Testis (tissue), 2 donors: ENCODE measurements around the gene HDAC9.

Experiments
- CTCF ChIP-seq, 3 experiments: fragments of 450-650 bp in 2 of 3; fragments of 200-600 bp in 1 of 3; sonication (generic) in 1 of 3; IDR thresholded peaks; one replicate each; pipeline ENCODE4 v1.5.1; 2016 to 2019; ENCODE audit warnings: antibody characterized with exemption in 3 of 3, mild to moderate bottlenecking in 2 of 3, moderate library complexity in 1 of 3
- POLR2A ChIP-seq: fragments of 450-650 bp; IDR thresholded peaks from one replicate; pipeline ENCODE4 v1.6.1; 2017; ENCODE audit warnings: antibody characterized with exemption, mild to moderate bottlenecking, moderate library complexity

GRCh38 chr7:18803923-18804322 lies 308.4 kb downstream of the HDAC9 start:
- TF ChIP-seq CTCF (IDR thresholded peaks at IDR 0.05), result no peak
- TF ChIP-seq POLR2A, result no peak
